Endometrium (tissue), 2 donors: ENCODE measurements around the gene CUBN.
"Not testable (repeated sequence)": the region's sequence is repeated elsewhere in the genome, so short reads cannot be mapped to it uniquely, and the experiment has no call there.

ENCODE experiments used
- FAIRE-seq: peaks from 2 replicates; lab custom pipeline; 2012; peaks lifted over from hg19 to GRCh38; lab: Jason Lieb, UNC
- donor health status: control.
- donor health status: control.

Gene CUBN

DNA sequence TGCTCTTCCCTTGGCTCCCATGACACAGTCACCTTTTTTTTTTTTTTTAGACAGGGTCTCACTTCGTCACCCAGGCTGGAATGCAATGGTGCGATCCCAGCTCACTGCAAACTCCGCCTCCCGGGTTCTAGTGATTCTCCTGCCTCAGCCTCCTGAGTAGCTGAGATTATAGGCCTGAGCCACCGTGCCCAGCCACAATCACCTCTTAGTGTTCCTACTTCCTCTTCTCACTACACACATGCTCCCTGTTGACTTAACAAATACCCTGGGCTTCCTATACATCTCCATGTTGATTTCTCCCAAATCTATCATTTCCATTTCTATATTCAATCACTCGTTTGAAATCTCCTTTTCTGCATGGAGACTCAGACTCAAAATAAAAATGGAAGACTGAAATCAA is 91.7 kb downstream of the CUBN start:
- no peak for FAIRE-seq

DNA sequence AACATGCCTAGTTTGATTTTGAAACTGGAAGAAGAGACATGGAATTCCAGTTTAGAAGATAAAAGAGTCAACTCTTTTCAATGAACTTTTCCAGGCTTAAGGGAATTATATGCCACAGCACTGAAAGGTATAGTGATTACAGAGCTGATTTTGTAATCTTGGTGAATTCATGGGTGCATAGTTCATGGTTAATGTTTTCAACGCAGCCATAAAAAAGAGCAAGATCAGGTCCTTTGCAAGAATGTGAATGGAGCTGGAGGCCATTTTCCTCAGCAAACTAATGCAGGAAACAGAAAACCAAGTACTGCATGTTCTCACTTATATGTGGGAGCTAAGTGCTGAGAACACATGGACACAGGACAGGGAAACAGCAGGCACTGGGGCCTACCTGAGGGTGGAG is 94.2 kb downstream of the CUBN start:
- no peak for FAIRE-seq

DNA sequence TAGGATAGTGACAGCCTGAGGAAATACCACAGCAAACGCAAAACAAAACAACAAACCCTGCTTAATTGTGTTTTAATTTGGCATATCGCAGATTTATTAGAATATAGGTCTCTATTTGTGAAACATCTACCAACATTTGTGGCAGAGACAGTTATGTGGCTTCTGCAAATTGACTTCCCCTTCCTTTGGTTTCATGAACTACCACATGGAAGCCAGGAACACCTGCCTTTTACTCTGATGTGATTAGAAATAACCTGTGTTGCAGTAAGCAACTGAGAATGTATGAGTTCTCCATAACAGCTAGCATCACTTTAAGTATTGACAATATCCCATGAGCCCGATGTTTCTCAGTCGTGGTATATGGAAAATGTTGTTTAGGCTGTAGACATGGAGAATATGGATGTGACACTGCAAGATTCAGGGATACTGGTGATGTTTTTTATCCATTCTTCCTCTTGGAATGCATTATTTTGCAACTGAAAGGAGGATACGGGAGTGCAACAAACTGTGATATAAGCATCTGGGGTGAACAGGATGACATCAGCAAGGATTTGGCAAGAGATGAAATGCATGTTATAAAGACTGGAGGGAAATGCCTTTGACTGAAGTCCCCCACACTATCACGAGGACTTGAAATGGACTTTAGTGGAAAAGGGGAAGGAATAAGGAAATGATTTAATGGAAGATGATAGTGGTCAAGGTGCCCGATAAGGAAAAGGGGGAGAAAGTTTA is 95.9 kb downstream of the CUBN start:
- FAIRE-seq, result no peak

DNA sequence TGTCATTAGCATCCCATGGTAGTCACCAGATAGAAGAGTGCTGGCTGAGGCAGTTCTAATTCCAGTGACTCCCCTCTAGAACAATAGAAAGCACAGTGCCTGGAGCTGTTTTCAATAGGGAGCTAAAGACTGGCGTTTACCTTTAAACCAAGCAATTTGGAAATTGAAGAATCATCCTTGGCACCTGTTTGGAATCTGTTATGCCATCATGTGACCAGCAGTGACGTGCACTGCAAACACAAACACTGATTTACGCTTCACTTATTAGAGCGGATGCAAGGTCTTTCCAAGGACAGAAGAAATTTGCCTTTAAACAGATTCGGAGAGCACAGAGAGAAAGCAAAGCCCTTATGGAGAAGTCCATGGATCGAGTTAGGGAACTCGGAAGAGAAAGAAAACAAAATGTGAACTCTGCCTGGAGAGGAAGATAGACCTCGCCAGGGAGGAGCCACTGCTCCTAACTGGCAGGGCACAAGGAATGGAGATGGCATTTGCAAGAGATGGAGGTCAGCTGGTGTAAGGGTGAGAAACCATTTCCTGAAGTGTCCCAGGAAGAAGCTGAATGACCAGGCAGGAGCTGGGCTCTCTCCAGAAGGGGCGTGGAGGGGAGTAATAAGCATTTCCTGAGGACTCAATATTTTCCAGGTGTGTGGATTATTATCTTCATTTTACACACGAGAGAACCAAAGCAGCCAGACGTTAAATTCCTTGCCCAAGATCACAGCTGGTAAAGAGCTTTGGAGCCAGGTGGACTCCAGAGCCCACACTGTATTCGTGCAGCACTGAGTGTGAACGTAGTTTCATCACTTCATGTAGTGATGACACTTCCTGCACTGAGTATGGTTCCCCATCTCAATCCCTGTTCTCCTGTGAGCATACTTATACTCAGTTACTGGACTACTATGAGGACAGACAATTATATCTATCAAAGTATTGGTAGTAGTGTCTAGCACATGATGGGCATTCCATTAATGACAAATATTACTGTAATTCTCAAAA is 97.7 kb downstream of the CUBN start:
- no peak for FAIRE-seq

DNA sequence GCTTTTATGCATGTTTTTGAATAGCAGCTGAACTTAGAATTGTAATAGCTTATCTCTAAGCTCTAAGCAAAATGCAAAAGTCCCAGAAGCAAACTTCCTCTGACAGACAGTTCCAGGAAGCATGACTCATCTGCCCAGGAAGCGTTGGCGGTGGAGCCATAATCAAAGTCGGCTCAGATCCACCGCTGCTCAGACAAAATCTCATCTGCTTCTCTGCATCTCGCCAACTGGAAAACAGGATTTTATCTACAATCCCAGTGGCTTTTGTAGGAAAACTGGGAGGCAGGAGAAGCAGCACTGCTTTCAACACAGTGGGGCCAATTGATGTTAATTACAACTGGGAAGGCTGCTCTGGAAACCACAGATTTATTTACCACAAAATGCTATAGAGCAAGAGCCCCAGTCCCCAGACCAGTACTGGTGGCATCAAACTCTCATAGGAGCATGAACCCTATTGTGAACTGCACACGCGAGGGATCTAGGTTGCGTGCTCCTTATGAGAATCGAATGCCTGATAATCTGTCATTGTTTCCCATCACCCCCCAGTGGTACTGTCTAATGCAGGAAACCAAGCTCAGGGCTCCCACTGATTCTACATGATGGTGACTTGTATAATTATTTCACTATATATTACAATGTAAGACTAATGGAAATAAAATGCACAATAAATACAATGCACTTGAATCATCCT is 99.9 kb downstream of the CUBN start:
- no peak for FAIRE-seq

DNA sequence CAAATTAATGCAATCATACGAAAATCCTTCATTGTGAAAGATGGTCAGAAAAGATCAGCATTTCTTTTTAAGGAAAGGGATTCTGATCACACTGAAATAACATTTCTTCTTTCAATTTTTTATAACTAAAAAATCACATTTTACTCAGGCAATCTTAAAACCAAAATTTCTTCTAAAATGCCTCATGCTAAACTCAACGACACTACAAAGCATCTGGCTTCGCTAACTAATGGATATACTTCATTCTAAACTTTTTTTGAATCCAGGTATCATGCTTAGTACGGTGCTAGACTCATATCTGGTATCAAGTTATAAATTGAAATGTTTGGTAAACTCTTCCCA is 100.4 kb downstream of the CUBN start:
- FAIRE-seq, result no peak

- no peak for FAIRE-seq
Observed at GRCh38 chr10:17028798-17029197, 100.8 kb downstream of the CUBN start.

DNA sequence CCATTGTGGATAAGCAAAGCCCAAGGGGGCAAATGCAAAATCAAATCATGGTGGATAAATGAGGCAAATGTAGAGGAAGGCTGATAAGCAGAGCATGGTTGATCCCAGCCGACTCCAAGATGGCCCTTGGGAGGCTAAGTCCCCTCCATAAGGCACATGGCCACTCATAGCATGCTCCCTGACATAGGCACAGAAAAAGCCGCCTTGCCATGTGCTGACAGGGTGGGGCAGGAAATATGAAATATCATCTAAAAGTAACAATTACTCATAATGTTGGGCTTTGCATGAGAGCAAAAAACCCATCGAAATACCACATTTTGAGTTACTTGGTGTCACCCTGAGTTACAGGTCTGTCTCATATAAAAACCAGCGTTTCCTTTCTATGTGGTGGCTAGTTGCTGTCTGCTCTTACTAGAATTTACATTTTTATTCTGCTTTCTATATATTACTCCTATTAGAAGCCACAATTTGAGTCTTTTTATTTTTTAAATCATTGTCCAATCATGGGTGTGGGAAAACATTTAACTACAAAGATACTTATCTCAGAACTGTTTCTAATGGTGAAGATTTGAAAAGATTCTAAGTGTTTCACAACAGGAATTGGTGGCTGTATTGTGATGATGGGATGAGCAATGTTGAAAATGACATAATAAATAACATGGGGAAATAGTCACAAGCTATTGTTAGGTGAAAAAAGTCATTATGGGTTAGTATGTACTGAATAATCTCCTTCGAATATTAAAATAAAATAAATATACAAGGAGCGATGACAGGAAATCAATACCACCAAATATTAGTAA is 102.7 kb downstream of the CUBN start:
- no peak for FAIRE-seq

GRCh38 chr10:17025444-17026295 is 103.9 kb downstream of the CUBN start:
- no peak for FAIRE-seq

- no peak for FAIRE-seq
Observed at GRCh38 chr10:17024461-17024860, 105.2 kb downstream of the CUBN start.

DNA sequence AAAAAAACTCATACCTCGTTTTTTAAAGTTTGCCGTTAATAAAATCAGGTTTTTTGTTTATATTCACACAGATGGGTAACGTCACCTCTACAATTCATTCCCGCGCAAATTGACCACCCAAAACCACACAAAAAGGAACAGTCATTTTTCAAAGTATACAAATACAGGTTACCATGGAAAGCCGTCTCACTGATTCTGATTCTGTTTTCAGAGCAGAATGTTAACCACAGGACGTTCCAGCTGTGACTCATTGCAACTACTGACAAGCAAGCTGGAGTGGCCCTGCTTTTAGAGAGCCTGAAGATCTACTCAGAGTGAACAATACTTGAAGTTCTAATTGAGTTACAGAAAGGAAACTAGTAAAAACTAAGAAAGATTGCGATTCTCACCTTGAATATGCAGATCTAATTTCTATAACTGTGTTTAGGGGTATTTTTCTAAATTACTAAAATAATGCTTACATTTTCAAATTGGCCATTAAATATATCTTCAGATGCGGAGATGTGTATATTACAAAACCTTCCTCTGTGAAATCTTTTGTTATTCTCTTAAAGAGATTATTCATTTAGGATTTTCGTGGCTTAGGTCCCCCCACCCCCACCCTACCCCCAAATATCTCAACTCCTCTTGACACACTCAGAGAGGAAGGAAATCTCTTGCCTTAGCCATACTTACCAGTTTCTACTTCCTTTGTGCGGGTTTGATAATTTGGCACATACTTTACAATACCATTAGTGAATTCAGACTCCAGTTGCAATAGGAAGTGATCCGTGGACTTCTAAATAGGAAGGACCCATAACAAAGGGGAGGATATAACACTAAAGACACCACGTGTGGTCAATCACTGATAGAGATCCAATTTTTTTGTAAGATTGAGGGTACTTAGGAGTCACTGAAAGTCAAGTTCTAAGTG is 106.0 kb downstream of the CUBN start:
- peak; percentile 83 for FAIRE-seq

DNA sequence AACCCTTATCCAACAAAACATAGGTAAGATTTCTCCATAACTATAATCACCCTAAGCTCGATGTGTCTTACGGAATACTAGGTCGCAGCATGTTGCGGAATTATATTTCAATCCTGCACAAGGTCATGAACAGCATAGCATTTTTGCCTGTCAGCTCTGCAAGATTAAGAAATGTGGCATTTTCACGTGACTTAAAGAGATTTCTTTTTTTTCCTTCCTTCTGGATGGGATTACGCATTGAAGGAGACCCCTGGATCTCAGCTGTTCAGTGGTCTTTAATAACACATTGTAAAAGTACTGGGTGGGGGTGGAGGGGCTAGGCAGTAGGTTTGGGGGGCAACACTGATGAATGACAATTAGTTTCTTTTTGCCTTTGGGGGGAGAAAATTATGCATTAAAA is 106.7 kb downstream of the CUBN start:
- FAIRE-seq, result no peak

DNA sequence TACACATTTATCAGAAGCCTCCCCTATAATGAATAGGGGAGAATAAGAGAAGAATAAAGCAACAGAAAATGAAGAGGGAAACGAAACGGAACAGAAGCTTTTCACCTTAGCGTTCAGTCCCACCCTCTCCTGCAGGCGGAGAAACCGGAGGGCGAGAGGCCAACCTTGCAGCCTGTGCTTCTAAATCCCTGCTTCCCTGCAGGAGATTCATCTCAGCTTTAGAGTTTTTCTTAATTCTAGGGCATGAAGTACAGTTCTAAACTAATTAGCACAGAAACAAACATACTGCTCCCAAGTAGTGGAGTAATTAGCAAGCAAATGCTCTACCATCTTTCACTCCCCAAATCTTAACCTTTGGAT is 107.2 kb downstream of the CUBN start:
- no peak for FAIRE-seq

DNA sequence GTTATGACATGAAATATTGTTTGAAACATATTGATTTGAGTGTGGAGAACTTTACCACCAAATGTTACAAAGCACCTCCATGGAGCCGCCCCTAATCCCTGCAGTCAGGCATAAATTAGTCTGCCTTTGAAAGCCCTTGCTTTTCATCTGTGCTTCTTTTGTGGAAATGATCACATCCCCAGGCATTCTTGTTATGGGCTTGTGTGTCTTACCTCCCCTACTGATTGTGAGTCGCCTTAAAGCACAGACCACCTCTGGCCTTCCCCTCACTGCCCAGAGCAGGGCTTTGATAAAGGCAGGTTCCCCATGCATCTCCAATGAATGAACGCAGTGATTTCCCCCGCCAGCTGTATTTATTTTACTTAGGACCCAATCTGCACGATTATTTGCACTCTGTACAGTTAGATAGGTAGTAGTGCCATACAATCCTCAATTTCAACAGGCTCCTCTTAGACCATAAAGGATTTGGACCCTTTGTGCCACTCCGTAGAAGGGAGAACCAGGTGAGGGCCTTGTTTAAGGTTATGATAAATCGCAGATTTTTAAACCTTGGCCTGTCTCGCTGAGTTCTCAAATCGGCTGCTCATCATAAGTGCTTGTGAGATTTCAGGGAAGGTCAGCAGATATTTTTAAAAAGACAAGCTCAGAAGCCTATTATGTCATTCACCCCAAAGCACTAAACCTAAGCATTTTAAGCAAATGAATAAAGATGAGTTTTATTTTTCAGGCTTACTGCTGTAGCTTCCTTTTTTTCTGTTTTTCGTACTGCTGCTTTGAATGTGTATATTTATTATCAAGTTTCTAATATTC is 107.8 kb downstream of the CUBN start:
- no peak for FAIRE-seq

DNA sequence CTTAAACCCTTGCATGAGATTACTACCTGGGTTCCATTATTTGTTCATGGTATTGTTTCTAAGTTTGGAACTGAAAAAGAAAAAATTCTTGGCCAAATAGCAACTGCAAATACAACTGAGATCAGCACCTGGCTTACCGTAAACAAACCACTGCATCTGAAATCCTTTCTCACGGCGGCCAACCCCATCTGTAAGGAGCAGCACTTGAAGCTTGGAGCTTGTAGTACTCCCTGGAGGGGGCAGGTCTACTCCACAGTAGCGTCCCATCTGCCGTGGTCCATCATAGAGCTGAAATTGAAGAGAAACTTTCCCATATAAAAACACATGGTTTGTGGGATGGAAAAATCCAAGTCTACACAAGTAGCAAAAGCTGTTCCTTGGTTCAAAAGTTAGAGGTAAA is 109.9 kb downstream of the CUBN start:
- FAIRE-seq, result no peak

GRCh38 chr10:17013131-17013983 is 116.3 kb downstream of the CUBN start:
- FAIRE-seq, result not testable (repeated sequence)

DNA sequence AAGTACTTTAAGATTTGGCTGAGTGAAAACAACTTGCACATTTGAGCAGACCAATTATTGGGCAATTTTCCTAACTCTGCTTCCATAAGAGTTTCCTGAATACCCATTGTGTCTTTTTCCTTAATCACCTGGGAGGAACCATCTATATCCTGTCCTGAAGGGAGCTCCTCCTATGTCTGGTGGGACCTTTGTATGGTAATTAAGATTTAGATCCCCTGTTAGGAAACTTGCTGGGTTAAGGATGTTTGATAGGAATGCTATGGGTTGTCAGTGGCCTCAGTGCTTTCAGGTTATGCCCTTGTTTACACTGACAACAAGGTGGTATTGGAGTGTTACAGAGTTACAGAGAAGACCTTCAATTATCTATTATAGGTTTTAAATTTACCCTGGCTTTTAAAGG is 116.9 kb downstream of the CUBN start:
- not testable (repeated sequence) for FAIRE-seq
